Keratinocyte (primary cell): ENCODE measurements around the gene KCNH2. TPM values are rescaled to one million over a fixed set of nuclear protein-coding genes. Genes with fewer than 3 reads are reported as not detected.

Experiments
- DNase-seq: peaks from one replicate; pipeline ENCODE4 v3.0.0-alpha.2; 2011; ENCODE audit warnings: low read depth, missing footprints, low spot score
- FAIRE-seq: peaks from 2 replicates; lab custom pipeline; 2011; peaks lifted over from hg19 to GRCh38; lab: Jason Lieb, UNC
- H2AFZ ChIP-seq: 2 replicates; pipeline ENCODE4 v1.6.0; 2012; ENCODE audit warnings: low read length, control low read depth, inconsistent platforms; ENCODE audit not compliant: control insufficient read depth
- H3K27ac ChIP-seq: 2 replicates; pipeline ENCODE4 v1.5.1; 2011; ENCODE audit warnings: low read length; ENCODE audit not compliant: control insufficient read depth, insufficient read depth
- H3K27me3 ChIP-seq: 3 replicates; pipeline ENCODE4 v1.6.0; 2011; ENCODE audit warnings: low read length; ENCODE audit not compliant: control insufficient read depth, insufficient read depth; ENCODE audit errors: extremely low read depth
- H3K36me3 ChIP-seq, 2 experiments: 2 replicates in 1 of 2; 3 replicates in 1 of 2; pipeline ENCODE4 v1.5.1; 2011; ENCODE audit warnings: low read length in 2 of 2, mild to moderate bottlenecking in 1 of 2; ENCODE audit not compliant: control insufficient read depth in 2 of 2, insufficient read depth in 2 of 2; ENCODE audit errors: extremely low read depth in 1 of 2
- H3K4me1 ChIP-seq: 3 replicates; pipeline ENCODE4 v1.5.1; 2011; ENCODE audit warnings: low read length; ENCODE audit not compliant: control insufficient read depth, insufficient read depth; ENCODE audit errors: extremely low read depth
- H3K4me2 ChIP-seq: 3 replicates; pipeline ENCODE4 v1.6.0; 2011; ENCODE audit warnings: low read depth, low read length; ENCODE audit not compliant: control insufficient read depth, insufficient read depth; ENCODE audit errors: extremely low read depth
- H3K4me3 ChIP-seq, 3 experiments: fragments of 200-600 bp in 1 of 3; sonication (generic) in 1 of 3; 2 replicates in 2 of 3; 3 replicates in 1 of 3; pipeline ENCODE4 v1.5.1; 2011 to 2016; ENCODE audit warnings: low read length in 3 of 3, mild to moderate bottlenecking in 3 of 3, control low read depth in 2 of 3, inconsistent platforms in 1 of 3, low read depth in 1 of 3, mixed read lengths in 1 of 3, mixed run types in 1 of 3, moderate library complexity in 1 of 3; ENCODE audit not compliant: control insufficient read depth in 2 of 3, insufficient read depth in 2 of 3; ENCODE audit errors: extremely low read depth in 1 of 3
- H3K79me2 ChIP-seq: 2 replicates; pipeline ENCODE4 v1.6.0; 2012; ENCODE audit warnings: low read length; ENCODE audit not compliant: control insufficient read depth, insufficient read depth
- H3K9ac ChIP-seq: 3 replicates; pipeline ENCODE4 v1.6.0; 2011; ENCODE audit warnings: low read length; ENCODE audit not compliant: control insufficient read depth, insufficient read depth; ENCODE audit errors: extremely low read depth
- H3K9me1 ChIP-seq: 3 replicates; pipeline ENCODE4 v1.6.0; 2011; ENCODE audit warnings: low read length; ENCODE audit not compliant: control insufficient read depth, insufficient read depth; ENCODE audit errors: extremely low read depth
- H3K9me3 ChIP-seq: 2 replicates; pipeline ENCODE4 v1.5.1; 2012; ENCODE audit warnings: low read depth, low read length; ENCODE audit not compliant: control insufficient read depth
- H4K20me1 ChIP-seq: 3 replicates; pipeline ENCODE4 v1.6.0; 2011; ENCODE audit warnings: low read length; ENCODE audit not compliant: control insufficient read depth, insufficient read depth; ENCODE audit errors: extremely low read depth
- CTCF ChIP-seq, 3 experiments: IDR thresholded peaks in 1 of 3; conservative IDR thresholded peaks in 1 of 3; optimal IDR thresholded peaks in 1 of 3; 2 replicates in 2 of 3; 3 replicates in 1 of 3; pipeline versions ENCODE3 to v1.5.1; 2011; ENCODE audit warnings: low read length in 3 of 3, mild to moderate bottlenecking in 3 of 3, moderate library complexity in 2 of 3, control low read depth in 1 of 3, inconsistent platforms in 1 of 3; ENCODE audit not compliant: insufficient read depth in 2 of 3; ENCODE audit errors: extremely low read depth in 1 of 3
- EZH2 ChIP-seq: IDR thresholded peaks from one replicate; pipeline ENCODE4 v1.6.1; 2012; ENCODE audit warnings: inconsistent platforms, mild to moderate bottlenecking, low read length, moderate library complexity
- dilution Hi-C: fragments of 300-500 bp; cut with MboI; formaldehyde crosslinking; loops from one replicate; pipeline ENCODE4 v1.7.0; 2020; ENCODE audit warnings: low sequenced_read_pairs; ENCODE audit not compliant: extremely low pct_ligation_motif_present
- polyA plus RNA-seq, 5 experiments: library from polyadenylated mRNA; depleted of rRNA in 3 of 5; stranded (reverse) in 3 of 5; stranded (forward) in 1 of 5; unstranded in 1 of 5; fragments of >200 nt; gene quantifications; 1 replicate in 1 of 5; 2 replicates in 3 of 5; 3 replicates in 1 of 5; pipeline versions ENCODE4 v1.2.1 to v1.2.3, GENCODE V29; 2011 to 2012; ENCODE audit warnings: missing spikeins in 2 of 5, low read depth in 1 of 5, low replicate concordance in 1 of 5

KCNH2 gene
- polyA plus RNA-seq, 1 donor (not counting 4 experiments of a cell fraction or from before 2014, with no cell fraction given), result 0.03 TPM

DNA sequence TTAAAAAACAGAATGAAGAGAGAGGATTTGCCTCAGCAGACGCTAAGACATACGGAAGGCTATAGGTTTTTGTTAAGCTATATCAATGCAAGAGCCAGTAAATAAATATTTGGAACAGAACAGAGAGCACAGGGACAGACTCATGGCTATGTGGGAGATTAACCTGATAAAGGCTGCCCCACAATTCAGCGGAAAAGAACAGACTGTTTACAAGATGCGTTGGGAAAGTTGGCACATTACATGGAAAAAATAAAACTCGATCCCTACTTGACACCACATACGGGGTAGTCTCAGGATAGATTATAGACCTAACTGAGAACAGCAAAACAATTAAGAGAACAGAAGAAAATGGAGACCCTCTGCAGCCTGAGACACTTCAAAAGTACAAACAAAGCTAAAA, 10.8 kb downstream of the KCNH2 start:
- Histone ChIP-seq H3K4me1 (no peaks in the 10 kb centered on the region), H3K9ac (no peak overlapping the region), H3K79me2 (no peaks in the 10 kb centered on the region), H3K4me3 (no peak overlapping the region), H4K20me1 (no peaks in the 10 kb centered on the region), H3K27ac (no peak overlapping the region), H3K36me3 (no peaks in the 10 kb centered on the region), H2AFZ (no peak overlapping the region), H3K27me3 (peaks cover 46% of the 10 kb centered on the region), H3K9me1 (no peaks in the 10 kb centered on the region), H3K4me2 (no peak overlapping the region), H3K9me3 (no peaks in the 10 kb centered on the region)
- DNase-seq, result no peak
- no peak for FAIRE-seq
- dilution Hi-C loops, result no loop called here
- no peak for TF ChIP-seq EZH2
- no peak for TF ChIP-seq CTCF (optimal IDR thresholded peaks at IDR 0.05 in 1 of 3, IDR thresholded peaks at IDR 0.05 in 1 of 3, conservative IDR thresholded peaks at IDR 0.05 in 1 of 3; ENCODE audit: extremely low read depth in 1 of 3, insufficient read depth in 2 of 3, low read length in 3 of 3)

- Histone ChIP-seq H3K27ac (no peak overlapping the region), H3K9ac (no peak overlapping the region), H3K4me3 (no peak overlapping the region), H2AFZ (no peak overlapping the region), H3K79me2 (no peaks in the 10 kb centered on the region), H3K4me2 (no peak overlapping the region), H3K9me1 (no peaks in the 10 kb centered on the region), H3K9me3 (no peaks in the 10 kb centered on the region), H3K36me3 (no peaks in the 10 kb centered on the region), H3K27me3 (peaks cover 43% of the 10 kb centered on the region), H3K4me1 (no peaks in the 10 kb centered on the region), H4K20me1 (no peaks in the 10 kb centered on the region)
- DNase-seq (no peak), FAIRE-seq (no peak)
- peak in 2 of 3 experiments; percentile 6 to 21 for TF ChIP-seq CTCF (optimal IDR thresholded peaks at IDR 0.05 in 1 of 3, IDR thresholded peaks at IDR 0.05 in 1 of 3, conservative IDR thresholded peaks at IDR 0.05 in 1 of 3; ENCODE audit: extremely low read depth in 1 of 3, insufficient read depth in 2 of 3, low read length in 3 of 3)
- TF ChIP-seq EZH2, result no peak
- dilution Hi-C loops, result no loop called here
Measured at GRCh38 chr7:150966002-150966401, 12.1 kb downstream of the KCNH2 start.
